ENCODE results near the gene CEMIP2.

CEMIP2 gene

GRCh38 chr9:71758785-71759184 is 9.5 kb downstream of the CEMIP2 start:
- no peak overlapping the region for H3K9ac ChIP-seq (ENCODE audit: low read length)
- peak; percentile 45 for DNase-seq (ENCODE audit: low read depth)
- no peaks in the 10 kb centered on the region for H3K27me3 ChIP-seq (replicated peaks; ENCODE audit: control insufficient read depth, insufficient read depth, low read length)
- H3K4me1 ChIP-seq (ENCODE audit: control insufficient read depth, insufficient read depth, low read length): peaks cover 52% of the 10 kb centered on the region
- no peaks in the 10 kb centered on the region for H3K36me3 ChIP-seq (ENCODE audit: control insufficient read depth, insufficient read depth, low read length, severe bottlenecking)
- no peaks in the 10 kb centered on the region for H3K9me3 ChIP-seq (ENCODE audit: control insufficient read depth, low read length)
- H3K4me3 ChIP-seq (ENCODE audit: low read length): no peak overlapping the region

GRCh38 chr9:71758277-71758676 is 10.0 kb downstream of the CEMIP2 start:
- no peaks in the 10 kb centered on the region for H3K27me3 ChIP-seq (replicated peaks; ENCODE audit: control insufficient read depth, insufficient read depth, low read length)
- H3K9me3 ChIP-seq (ENCODE audit: control insufficient read depth, low read length): no peaks in the 10 kb centered on the region
- H3K9ac ChIP-seq (ENCODE audit: low read length): no peak overlapping the region
- H3K36me3 ChIP-seq (ENCODE audit: control insufficient read depth, insufficient read depth, low read length, severe bottlenecking): no peaks in the 10 kb centered on the region
- H3K4me3 ChIP-seq (ENCODE audit: low read length): no peak overlapping the region
- H3K4me1 ChIP-seq (ENCODE audit: control insufficient read depth, insufficient read depth, low read length): peaks cover 47% of the 10 kb centered on the region
- DNase-seq (ENCODE audit: low read depth): no peak

GRCh38 chr9:71756753-71757152 is 11.6 kb downstream of the CEMIP2 start:
- Histone ChIP-seq H3K4me3 (ENCODE audit: low read length) (no peak overlapping the region), H3K4me1 (ENCODE audit: control insufficient read depth, insufficient read depth, low read length) (peaks cover 31% of the 10 kb centered on the region)

GRCh38 chr9:71755869-71756268 is 12.4 kb downstream of the CEMIP2 start:
- no peak for DNase-seq (ENCODE audit: low read depth)
- no peak overlapping the region for H3K9ac ChIP-seq (ENCODE audit: low read length)
- no peaks in the 10 kb centered on the region for H3K9me3 ChIP-seq (ENCODE audit: control insufficient read depth, low read length)
- H3K4me1 ChIP-seq (ENCODE audit: control insufficient read depth, insufficient read depth, low read length): peaks cover 22% of the 10 kb centered on the region
- no peaks in the 10 kb centered on the region for H3K27me3 ChIP-seq (replicated peaks; ENCODE audit: control insufficient read depth, insufficient read depth, low read length)
- H3K4me3 ChIP-seq (ENCODE audit: low read length): no peak overlapping the region
- H3K36me3 ChIP-seq (ENCODE audit: control insufficient read depth, insufficient read depth, low read length, severe bottlenecking): no peaks in the 10 kb centered on the region

More at GRCh38 chr9:71756753-71757152, 11.6 kb downstream of the CEMIP2 start:
- H3K36me3 ChIP-seq (ENCODE audit: control insufficient read depth, insufficient read depth, low read length, severe bottlenecking): no peaks in the 10 kb centered on the region
- no peaks in the 10 kb centered on the region for H3K9me3 ChIP-seq (ENCODE audit: control insufficient read depth, low read length)
- DNase-seq (ENCODE audit: low read depth): peak; percentile 53
- no peaks in the 10 kb centered on the region for H3K27me3 ChIP-seq (replicated peaks; ENCODE audit: control insufficient read depth, insufficient read depth, low read length)
- no peak overlapping the region for H3K9ac ChIP-seq (ENCODE audit: low read length)

- H3K4me1 ChIP-seq (ENCODE audit: control insufficient read depth, insufficient read depth, low read length): peaks cover 21% of the 10 kb centered on the region
- H3K9ac ChIP-seq (ENCODE audit: low read length): no peak overlapping the region
- H3K36me3 ChIP-seq (ENCODE audit: control insufficient read depth, insufficient read depth, low read length, severe bottlenecking): no peaks in the 10 kb centered on the region
- no peaks in the 10 kb centered on the region for H3K27me3 ChIP-seq (replicated peaks; ENCODE audit: control insufficient read depth, insufficient read depth, low read length)
- no peak overlapping the region for H3K4me3 ChIP-seq (ENCODE audit: low read length)
- no peak for DNase-seq (ENCODE audit: low read depth)
- no peaks in the 10 kb centered on the region for H3K9me3 ChIP-seq (ENCODE audit: control insufficient read depth, low read length)
These were observed 13.1 kb downstream of the CEMIP2 start for GRCh38 chr9:71755230-71755629.

GRCh38 chr9:71754151-71754550 is 14.2 kb downstream of the CEMIP2 start:
- no peaks in the 10 kb centered on the region for H3K27me3 ChIP-seq (replicated peaks; ENCODE audit: control insufficient read depth, insufficient read depth, low read length)

GRCh38 chr9:71752928-71753327 is 15.4 kb downstream of the CEMIP2 start:
- no peaks in the 10 kb centered on the region for H3K9me3 ChIP-seq (ENCODE audit: control insufficient read depth, low read length)
- DNase-seq (ENCODE audit: low read depth): no peak
- H3K4me1 ChIP-seq (ENCODE audit: control insufficient read depth, insufficient read depth, low read length): peaks cover 26% of the 10 kb centered on the region
- no peak overlapping the region for H3K9ac ChIP-seq (ENCODE audit: low read length)
- H3K36me3 ChIP-seq (ENCODE audit: control insufficient read depth, insufficient read depth, low read length, severe bottlenecking): peaks cover 7% of the 10 kb centered on the region
- no peak overlapping the region for H3K4me3 ChIP-seq (ENCODE audit: low read length)
- no peaks in the 10 kb centered on the region for H3K27me3 ChIP-seq (replicated peaks; ENCODE audit: control insufficient read depth, insufficient read depth, low read length)

More at GRCh38 chr9:71754151-71754550, 14.2 kb downstream of the CEMIP2 start:
- Histone ChIP-seq H3K4me3 (ENCODE audit: low read length) (no peak overlapping the region), H3K36me3 (ENCODE audit: control insufficient read depth, insufficient read depth, low read length, severe bottlenecking) (peaks cover 7% of the 10 kb centered on the region), H3K4me1 (ENCODE audit: control insufficient read depth, insufficient read depth, low read length) (peaks cover 21% of the 10 kb centered on the region), H3K9me3 (ENCODE audit: control insufficient read depth, low read length) (no peaks in the 10 kb centered on the region), H3K9ac (ENCODE audit: low read length) (no peak overlapping the region)
- DNase-seq (ENCODE audit: low read depth): no peak

GRCh38 chr9:71752352-71752751 is 16.0 kb downstream of the CEMIP2 start:
- Histone ChIP-seq H3K9ac (ENCODE audit: low read length) (no peak overlapping the region), H3K36me3 (ENCODE audit: control insufficient read depth, insufficient read depth, low read length, severe bottlenecking) (peaks cover 11% of the 10 kb centered on the region), H3K27me3 (replicated peaks; ENCODE audit: control insufficient read depth, insufficient read depth, low read length) (no peaks in the 10 kb centered on the region), H3K4me1 (ENCODE audit: control insufficient read depth, insufficient read depth, low read length) (peaks cover 30% of the 10 kb centered on the region), H3K4me3 (ENCODE audit: low read length) (no peak overlapping the region), H3K9me3 (ENCODE audit: control insufficient read depth, low read length) (no peaks in the 10 kb centered on the region)
- DNase-seq (ENCODE audit: low read depth): no peak

GRCh38 chr9:71748280-71748743 is 20.0 kb downstream of the CEMIP2 start:
- Histone ChIP-seq H3K4me3 (ENCODE audit: low read length) (no peak overlapping the region), H3K27me3 (replicated peaks; ENCODE audit: control insufficient read depth, insufficient read depth, low read length) (no peaks in the 10 kb centered on the region), H3K36me3 (ENCODE audit: control insufficient read depth, insufficient read depth, low read length, severe bottlenecking) (peaks cover 37% of the 10 kb centered on the region), H3K9ac (ENCODE audit: low read length) (no peak overlapping the region), H3K9me3 (ENCODE audit: control insufficient read depth, low read length) (no peaks in the 10 kb centered on the region), H3K4me1 (ENCODE audit: control insufficient read depth, insufficient read depth, low read length) (peaks cover 42% of the 10 kb centered on the region)
- peak; percentile 62 for DNase-seq (ENCODE audit: low read depth)

- Histone ChIP-seq H3K27me3 (replicated peaks; ENCODE audit: control insufficient read depth, insufficient read depth, low read length) (no peaks in the 10 kb centered on the region), H3K9ac (ENCODE audit: low read length) (no peak overlapping the region), H3K9me3 (ENCODE audit: control insufficient read depth, low read length) (no peaks in the 10 kb centered on the region), H3K4me3 (ENCODE audit: low read length) (no peak overlapping the region), H3K4me1 (ENCODE audit: control insufficient read depth, insufficient read depth, low read length) (peaks cover 49% of the 10 kb centered on the region), H3K36me3 (ENCODE audit: control insufficient read depth, insufficient read depth, low read length, severe bottlenecking) (peaks cover 37% of the 10 kb centered on the region)
- no peak for DNase-seq (ENCODE audit: low read depth)
These were observed 20.7 kb downstream of the CEMIP2 start for GRCh38 chr9:71747576-71747975.

GRCh38 chr9:71746758-71747125 is 21.6 kb downstream of the CEMIP2 start:
- peaks cover 50% of the 10 kb centered on the region for H3K4me1 ChIP-seq (ENCODE audit: control insufficient read depth, insufficient read depth, low read length)
- no peaks in the 10 kb centered on the region for H3K27me3 ChIP-seq (replicated peaks; ENCODE audit: control insufficient read depth, insufficient read depth, low read length)
- H3K4me3 ChIP-seq (ENCODE audit: low read length): peak overlapping the region; percentile 57
- H3K9me3 ChIP-seq (ENCODE audit: control insufficient read depth, low read length): no peaks in the 10 kb centered on the region
- DNase-seq (ENCODE audit: low read depth): no peak
- H3K36me3 ChIP-seq (ENCODE audit: control insufficient read depth, insufficient read depth, low read length, severe bottlenecking): peaks cover 37% of the 10 kb centered on the region
- peak overlapping the region; percentile 60 for H3K9ac ChIP-seq (ENCODE audit: low read length)
